ENCODE measurements around the gene MLF1.
"Not testable (repeated sequence)": the region's sequence is repeated elsewhere in the genome, so short reads cannot be mapped to it uniquely, and the experiment has no call there.

The MLF1 gene

GRCh38 chr3:158535918-158536317 is 35.1 kb upstream of the MLF1 start:
- no peaks in the 10 kb centered on the region for H3K9me3 ChIP-seq (ENCODE audit: severe bottlenecking)
- TF ChIP-seq CTCF (IDR thresholded peaks at IDR 0.05; ENCODE audit: low read depth, low read length) = no peak
- no peak for DNase-seq
- no peak overlapping the region for H3K27ac ChIP-seq
- no peaks in the 10 kb centered on the region for H3K36me3 ChIP-seq
- H3K4me3 ChIP-seq (ENCODE audit: low read depth, low read length) = no peak overlapping the region
- H3K27me3 ChIP-seq (ENCODE audit: insufficient read depth, low read depth, severe bottlenecking) = no peaks in the 10 kb centered on the region

GRCh38 chr3:158539414-158540014 is 31.5 kb upstream of the MLF1 start:
- Histone ChIP-seq H3K4me3 (ENCODE audit: low read depth, low read length) (no peak overlapping the region), H3K9me3 (ENCODE audit: severe bottlenecking) (no peaks in the 10 kb centered on the region), H3K36me3 (no peaks in the 10 kb centered on the region), H3K27ac (no peak overlapping the region), H3K27me3 (ENCODE audit: insufficient read depth, low read depth, severe bottlenecking) (no peaks in the 10 kb centered on the region)
- DNase-seq = peak; percentile 40
- TF ChIP-seq CTCF (IDR thresholded peaks at IDR 0.05; ENCODE audit: low read depth, low read length) = no peak

- Histone ChIP-seq H3K4me3 (ENCODE audit: low read depth, low read length) (no peak overlapping the region), H3K27ac (no peak overlapping the region), H3K9me3 (ENCODE audit: severe bottlenecking) (no peaks in the 10 kb centered on the region), H3K36me3 (no peaks in the 10 kb centered on the region), H3K27me3 (ENCODE audit: insufficient read depth, low read depth, severe bottlenecking) (no peaks in the 10 kb centered on the region)
- TF ChIP-seq CTCF (IDR thresholded peaks at IDR 0.05; ENCODE audit: low read depth, low read length) = no peak
- DNase-seq = no peak
Observed at GRCh38 chr3:158540066-158540465, 30.9 kb upstream of the MLF1 start.

- Histone ChIP-seq H3K9me3 (ENCODE audit: severe bottlenecking) (no peaks in the 10 kb centered on the region), H3K36me3 (no peaks in the 10 kb centered on the region), H3K4me3 (ENCODE audit: low read depth, low read length) (no peak overlapping the region), H3K27me3 (ENCODE audit: insufficient read depth, low read depth, severe bottlenecking) (no peaks in the 10 kb centered on the region), H3K27ac (no peak overlapping the region)
- TF ChIP-seq CTCF (IDR thresholded peaks at IDR 0.05; ENCODE audit: low read depth, low read length) = no peak
- no peak for DNase-seq
Observed at GRCh38 chr3:158548691-158549090, 22.3 kb upstream of the MLF1 start.

- not testable (repeated sequence) for H3K4me3 ChIP-seq (ENCODE audit: low read depth, low read length); H3K36me3 ChIP-seq; DNase-seq; H3K27ac ChIP-seq; H3K9me3 ChIP-seq (ENCODE audit: severe bottlenecking); H3K27me3 ChIP-seq (ENCODE audit: insufficient read depth, low read depth, severe bottlenecking)
Observed at GRCh38 chr3:158549938-158550337, 21.1 kb upstream of the MLF1 start.

GRCh38 chr3:158552124-158552523 is 18.9 kb upstream of the MLF1 start:
- no peak for TF ChIP-seq CTCF (IDR thresholded peaks at IDR 0.05; ENCODE audit: low read depth, low read length)
- no peaks in the 10 kb centered on the region for H3K9me3 ChIP-seq (ENCODE audit: severe bottlenecking)
- no peak for DNase-seq
- no peak overlapping the region for H3K4me3 ChIP-seq (ENCODE audit: low read depth, low read length)
- no peaks in the 10 kb centered on the region for H3K27me3 ChIP-seq (ENCODE audit: insufficient read depth, low read depth, severe bottlenecking)
- no peak overlapping the region for H3K27ac ChIP-seq
- no peaks in the 10 kb centered on the region for H3K36me3 ChIP-seq
